Kidney epithelial cell (primary cell): ENCODE data around the gene ABL2. TPM values are rescaled to one million over a fixed set of nuclear protein-coding genes. Genes with fewer than 3 reads are reported as not detected.
"Not testable (repeated sequence)": the region's sequence is repeated elsewhere in the genome, so short reads cannot be mapped to it uniquely, and the experiment has no call there.

Source experiments
- DNase-seq: peaks from one replicate; pipeline ENCODE4 v3.0.0-alpha.2; 2010; ENCODE audit warnings: low read depth
- H3K27me3 ChIP-seq: 2 replicates; pipeline ENCODE4 v1.6.0; 2011; ENCODE audit warnings: low read length; ENCODE audit not compliant: control insufficient read depth, insufficient read depth
- H3K36me3 ChIP-seq: 2 replicates; pipeline ENCODE4 v1.5.1; 2011; ENCODE audit warnings: low read length; ENCODE audit not compliant: control insufficient read depth, insufficient read depth
- H3K4me3 ChIP-seq: 2 replicates; pipeline ENCODE4 v1.5.1; 2011; ENCODE audit warnings: low read depth, mild to moderate bottlenecking, control low read depth, low read length
- total RNA-seq: library from RNA; depleted of rRNA; stranded (reverse); fragments of >200 nt; gene quantifications from 2 replicates; pipeline ENCODE4 v1.2.3, GENCODE V29; 2015
- TF ChIP-seq, protein P1 (sequence below): IDR thresholded peaks from 2 replicates; pipeline ENCODE4 v1.5.1; 2011; ENCODE audit warnings: mild to moderate bottlenecking, moderate library complexity, low read length, control low read depth, inconsistent platforms; ENCODE audit not compliant: insufficient read depth, poor library complexity, severe bottlenecking

ABL2 gene
- total RNA-seq, 1 donor from 2014 or later, result 47.4 TPM

DNA sequence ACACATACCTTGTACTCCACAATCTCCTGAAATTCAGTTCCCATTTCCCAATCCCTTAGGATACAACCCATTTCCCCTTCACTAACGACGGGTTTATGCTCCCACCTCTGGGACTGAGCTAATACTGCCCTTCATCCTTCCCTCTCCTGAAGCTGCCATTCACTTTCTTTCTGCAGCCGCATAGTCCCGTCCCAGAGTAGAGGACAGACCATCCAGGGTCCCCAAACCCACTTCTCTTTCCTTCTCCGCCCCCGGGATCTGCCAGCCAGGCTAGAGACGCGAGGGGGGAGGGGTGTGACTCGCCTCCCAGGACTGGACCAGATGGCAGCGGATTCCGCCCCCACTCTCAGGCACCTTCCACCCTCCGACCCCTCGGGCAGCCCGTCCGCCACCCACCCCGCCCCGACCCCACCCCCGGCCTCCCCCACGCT, 679 bp downstream of the ABL2 start:
- DNase-seq, result no peak
- no peaks in the 10 kb centered on the region for H3K36me3 ChIP-seq
- TF ChIP-seq, protein P1, sequence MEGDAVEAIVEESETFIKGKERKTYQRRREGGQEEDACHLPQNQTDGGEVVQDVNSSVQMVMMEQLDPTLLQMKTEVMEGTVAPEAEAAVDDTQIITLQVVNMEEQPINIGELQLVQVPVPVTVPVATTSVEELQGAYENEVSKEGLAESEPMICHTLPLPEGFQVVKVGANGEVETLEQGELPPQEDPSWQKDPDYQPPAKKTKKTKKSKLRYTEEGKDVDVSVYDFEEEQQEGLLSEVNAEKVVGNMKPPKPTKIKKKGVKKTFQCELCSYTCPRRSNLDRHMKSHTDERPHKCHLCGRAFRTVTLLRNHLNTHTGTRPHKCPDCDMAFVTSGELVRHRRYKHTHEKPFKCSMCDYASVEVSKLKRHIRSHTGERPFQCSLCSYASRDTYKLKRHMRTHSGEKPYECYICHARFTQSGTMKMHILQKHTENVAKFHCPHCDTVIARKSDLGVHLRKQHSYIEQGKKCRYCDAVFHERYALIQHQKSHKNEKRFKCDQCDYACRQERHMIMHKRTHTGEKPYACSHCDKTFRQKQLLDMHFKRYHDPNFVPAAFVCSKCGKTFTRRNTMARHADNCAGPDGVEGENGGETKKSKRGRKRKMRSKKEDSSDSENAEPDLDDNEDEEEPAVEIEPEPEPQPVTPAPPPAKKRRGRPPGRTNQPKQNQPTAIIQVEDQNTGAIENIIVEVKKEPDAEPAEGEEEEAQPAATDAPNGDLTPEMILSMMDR, result no peak
- H3K27me3 ChIP-seq, result no peaks in the 10 kb centered on the region
- H3K4me3 ChIP-seq, result peak overlapping the region; percentile 97

DNA sequence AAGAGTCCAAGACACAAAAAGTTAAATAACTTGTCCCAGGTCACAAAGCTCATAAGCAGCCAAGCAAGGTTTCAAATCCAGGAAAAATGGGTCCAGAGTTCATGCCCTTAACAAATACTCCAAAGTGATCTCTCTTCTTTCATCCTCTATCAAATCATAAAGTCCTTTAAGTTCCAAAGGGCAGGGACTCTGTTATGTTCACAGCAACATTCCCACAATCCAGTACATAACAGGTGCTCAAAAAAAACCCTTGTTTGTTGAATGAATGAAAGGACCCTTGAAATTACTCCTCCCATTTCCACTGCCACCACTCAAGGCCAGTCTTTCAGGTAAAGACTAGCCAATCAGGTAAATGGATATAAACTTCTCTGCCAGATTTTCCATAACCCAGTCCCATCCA, 2.7 kb downstream of the ABL2 start:
- no peak for DNase-seq
- Histone ChIP-seq H3K36me3 (no peaks in the 10 kb centered on the region), H3K27me3 (no peaks in the 10 kb centered on the region), H3K4me3 (no peak overlapping the region)
- TF ChIP-seq, protein P1, result no peak

DNA sequence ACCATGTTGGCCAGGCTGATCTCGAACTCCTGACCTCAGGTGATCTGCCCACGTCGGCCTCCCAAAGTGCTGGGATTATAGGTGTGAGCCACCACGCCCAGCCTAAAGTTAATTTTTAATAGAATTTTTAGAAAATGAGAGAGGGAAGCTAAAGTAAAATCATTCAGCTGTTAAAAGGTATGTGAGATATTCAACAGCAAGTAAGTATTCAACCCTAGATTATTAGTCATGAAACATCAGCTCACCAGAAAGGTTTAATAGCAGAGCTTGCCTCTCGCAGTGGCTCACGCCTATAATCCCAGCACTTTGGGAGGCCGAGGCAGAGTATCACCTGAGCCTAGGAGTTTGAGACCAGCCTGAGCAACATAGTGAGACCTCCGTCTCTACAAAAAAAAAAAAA, 5.0 kb downstream of the ABL2 start:
- not testable (repeated sequence) for H3K4me3 ChIP-seq, H3K27me3 ChIP-seq, H3K36me3 ChIP-seq
- DNase-seq, result peak; percentile 45

DNA sequence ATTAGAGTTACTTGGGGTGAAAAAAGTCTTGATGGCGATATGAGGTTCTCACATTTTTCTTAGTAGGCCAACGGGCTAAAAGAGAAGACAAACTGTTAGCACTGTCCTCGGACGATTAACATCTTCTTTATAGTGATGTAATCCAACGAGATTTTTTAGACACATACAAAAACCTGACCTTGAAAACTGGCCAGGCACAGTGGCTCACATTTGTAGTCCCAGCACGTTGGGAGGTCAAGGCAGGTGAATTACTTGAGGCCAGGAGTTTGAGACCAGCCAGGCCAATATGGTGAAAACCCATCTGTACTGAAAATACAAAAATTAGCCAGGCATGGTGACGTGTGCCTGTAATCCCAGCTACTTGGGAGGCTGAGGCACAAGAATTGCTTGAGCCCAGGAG, 8.4 kb downstream of the ABL2 start:
- not testable (repeated sequence) for H3K4me3 ChIP-seq, DNase-seq, H3K27me3 ChIP-seq, H3K36me3 ChIP-seq

DNA sequence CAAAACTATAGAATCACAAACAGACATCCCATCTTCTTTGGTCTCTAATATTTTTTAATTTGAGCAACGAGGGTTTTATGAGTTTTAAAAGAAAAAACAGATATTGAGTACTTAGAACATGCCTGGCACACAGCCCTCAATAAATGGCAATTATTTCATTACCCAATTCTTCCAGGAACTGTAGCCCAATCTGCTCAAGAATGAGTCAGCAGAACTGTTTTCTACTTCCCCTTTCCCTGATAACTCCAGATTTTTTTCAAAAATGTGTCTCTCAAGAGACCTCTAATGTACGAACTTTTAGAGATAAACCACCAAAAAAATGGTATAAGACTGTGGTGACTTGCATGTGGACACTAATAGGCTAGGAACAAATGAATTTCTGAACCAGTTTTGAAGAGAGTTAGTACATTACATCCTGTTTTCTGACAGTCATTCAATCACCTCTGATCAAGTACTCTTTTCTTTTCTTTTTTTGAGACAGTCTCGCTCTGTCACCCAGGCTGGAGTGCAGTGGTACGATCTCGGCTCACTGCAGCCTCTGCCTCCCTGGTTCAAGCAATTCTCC, 11.5 kb downstream of the ABL2 start:
- Histone ChIP-seq H3K4me3 (no peak overlapping the region), H3K36me3 (no peaks in the 10 kb centered on the region), H3K27me3 (no peaks in the 10 kb centered on the region)
- no peak for DNase-seq
- TF ChIP-seq, protein P1, result no peak

DNA sequence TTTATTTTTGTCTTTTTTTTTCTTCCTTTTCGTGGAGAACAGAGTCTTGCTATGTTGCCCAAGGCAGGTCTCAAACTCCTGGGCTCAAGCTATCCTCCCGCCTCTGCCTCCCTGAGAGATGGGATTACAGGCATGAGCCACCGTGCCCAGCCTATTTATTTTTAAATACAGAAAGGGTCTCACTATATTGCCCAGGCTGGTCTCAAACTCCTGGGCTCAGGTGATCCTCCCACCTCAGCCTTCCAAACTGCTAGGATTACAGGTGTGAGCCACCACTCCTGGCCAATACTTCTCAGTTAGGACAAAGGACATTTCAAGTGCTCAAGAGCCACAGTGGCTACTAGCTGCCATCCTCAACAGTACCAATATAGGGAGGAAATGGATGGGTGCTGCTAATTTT, 16.2 kb downstream of the ABL2 start:
- not testable (repeated sequence) for H3K4me3 ChIP-seq, H3K36me3 ChIP-seq, DNase-seq, H3K27me3 ChIP-seq

DNA sequence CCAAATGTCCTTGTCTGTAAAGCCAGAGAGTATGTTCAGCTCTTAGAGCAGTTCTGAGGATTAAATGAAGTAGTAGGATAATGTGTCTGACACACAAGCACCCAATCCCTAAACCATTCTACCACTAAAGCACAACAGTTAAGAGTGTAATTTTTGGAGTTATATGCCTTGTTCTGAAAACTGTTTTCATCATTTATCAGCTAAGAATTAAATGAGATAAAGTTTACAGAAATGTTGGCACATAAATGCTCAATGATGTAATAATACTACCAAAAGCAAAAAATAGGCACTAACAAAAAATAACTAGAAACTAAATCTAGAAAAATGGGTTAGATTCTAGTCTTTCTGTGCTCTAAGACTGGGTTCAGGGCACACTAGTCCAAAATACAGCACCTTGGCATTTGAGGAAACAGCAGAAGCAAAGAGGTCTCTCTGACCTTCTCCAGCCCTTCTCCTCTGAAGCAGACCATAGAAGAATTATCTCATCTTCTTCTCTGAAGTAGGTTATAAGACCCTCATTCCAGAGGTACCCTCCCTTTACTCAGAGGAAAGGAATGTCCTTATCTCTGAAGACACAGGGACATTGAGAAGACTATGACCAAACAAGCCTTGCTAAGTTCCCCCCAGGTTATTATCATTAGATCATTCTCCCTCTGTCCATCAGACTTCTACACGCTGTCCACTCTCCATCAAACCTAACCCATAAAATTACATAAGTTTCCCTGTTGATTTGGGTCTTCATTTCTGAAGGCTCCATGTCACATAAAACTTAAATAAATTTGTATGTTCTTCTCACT, 20.6 kb downstream of the ABL2 start:
- TF ChIP-seq, protein P1, result no peak
- Histone ChIP-seq H3K4me3 (no peak overlapping the region), H3K36me3 (no peaks in the 10 kb centered on the region), H3K27me3 (no peaks in the 10 kb centered on the region)
- DNase-seq, result no peak
